Measurements from ENCODE around the gene ERC1. TPM values are rescaled to one million over a fixed set of nuclear protein-coding genes. Genes with fewer than 3 reads are reported as not detected.

The ERC1 gene
- total RNA-seq, 1 experiment from 2014 or later, result 40.4 TPM

- ChIA-PET CTCF (no interaction called here), POLR2A (interaction anchor here (0.7 kb wide), 1 partner anchor 38 kb away, joined by 7 read pairs; no protein-coding TSS in a partner anchor)
- no peak overlapping the region for H3K4me3 ChIP-seq (ENCODE audit: low read depth in 2 of 2, low read length in 2 of 2)
- peaks cover 9% of the 10 kb centered on the region for H3K4me1 ChIP-seq (ENCODE audit: control insufficient read depth, insufficient read depth, low read length)
- no peaks in the 10 kb centered on the region for H3K36me3 ChIP-seq (ENCODE audit: control insufficient read depth, insufficient read depth, low read length)
- no peaks in the 10 kb centered on the region for H3K9me3 ChIP-seq (ENCODE audit: control insufficient read depth, insufficient read depth, low read depth, low read length)
- H3K27ac ChIP-seq (ENCODE audit: low read length), result no peak overlapping the region
- ATAC-seq (no peak), DNase-seq (ENCODE audit: low read depth, low spot score) (no peak)
- no peaks in the 10 kb centered on the region for H3K27me3 ChIP-seq (ENCODE audit: control insufficient read depth, insufficient read depth, low read length)
- in situ Hi-C loops (cut with HindIII; ENCODE audit: low pct_unique_long_range_greater_than_20kb, low sequenced_read_pairs), result no loop called here
- no TSS peak for BruUV-seq (replicated peaks)
- intact Hi-C loops (cut with micrococcal nuclease; ENCODE audit: unreplicated experiment), result no loop called here
- TF ChIP-seq CTCF (IDR thresholded peaks at IDR 0.05), result no peak
- no peak for TF ChIP-seq SIN3A (IDR thresholded peaks at IDR 0.05; ENCODE audit: borderline replicate concordance, insufficient read depth, low read depth, low read length)
- TF ChIP-seq POLR2AphosphoS5 (IDR thresholded peaks at IDR 0.05; ENCODE audit: low read depth, low read length), result no peak
- TF ChIP-seq REST (IDR thresholded peaks at IDR 0.05; ENCODE audit: insufficient read depth in 1 of 2, low read depth in 2 of 2, low read length in 1 of 2), result no peak
- no peak for TF ChIP-seq TCF7L2 (IDR thresholded peaks at IDR 0.05; ENCODE audit: low read depth, low read length)
Measured at GRCh38 chr12:1525858-1526257, 534.8 kb downstream of the ERC1 start.

GRCh38 chr12:1527789-1528188 is 536.8 kb downstream of the ERC1 start:
- no peak for DNase-seq (ENCODE audit: low read depth, low spot score)
- in situ Hi-C loops (cut with HindIII; ENCODE audit: low pct_unique_long_range_greater_than_20kb, low sequenced_read_pairs) (no loop called here), intact Hi-C loops (cut with micrococcal nuclease; ENCODE audit: unreplicated experiment) (no loop called here)
- peaks cover 10% of the 10 kb centered on the region for H3K4me1 ChIP-seq (ENCODE audit: control insufficient read depth, insufficient read depth, low read length)
- BruUV-seq (replicated peaks), result no TSS peak
- H3K27me3 ChIP-seq (ENCODE audit: control insufficient read depth, insufficient read depth, low read length), result no peaks in the 10 kb centered on the region
- no peak overlapping the region for H3K4me3 ChIP-seq (ENCODE audit: low read depth in 2 of 2, low read length in 2 of 2)
- ChIA-PET POLR2A (no interaction called here), CTCF (no interaction called here)
- H3K36me3 ChIP-seq (ENCODE audit: control insufficient read depth, insufficient read depth, low read length), result no peaks in the 10 kb centered on the region
- TF ChIP-seq REST (IDR thresholded peaks at IDR 0.05; ENCODE audit: insufficient read depth in 1 of 2, low read depth in 2 of 2, low read length in 1 of 2) (no peak), CTCF (IDR thresholded peaks at IDR 0.05) (no peak), POLR2AphosphoS5 (IDR thresholded peaks at IDR 0.05; ENCODE audit: low read depth, low read length) (no peak), TCF7L2 (IDR thresholded peaks at IDR 0.05; ENCODE audit: low read depth, low read length) (no peak)
- 0 out of 2 replicates have a peak overlapping the region, but pooled peaks have one; percentile 44 for H3K27ac ChIP-seq (ENCODE audit: low read length)
- no peak for ATAC-seq
- no peaks in the 10 kb centered on the region for H3K9me3 ChIP-seq (ENCODE audit: control insufficient read depth, insufficient read depth, low read depth, low read length)
